Nephron progenitor cell (in vitro differentiated cells): ENCODE measurements around the gene ACOD1.
"Not testable (repeated sequence)": the region's sequence is repeated elsewhere in the genome, so short reads cannot be mapped to it uniquely, and the experiment has no call there.

Experiments used
- DNase-seq: peaks from one replicate; pipeline ENCODE4 v3.0.0; 2021
- H3K27ac Mint-ChIP-seq: 2 replicates; pipeline ENCODE4 v1.8.0; 2021; ENCODE audit warnings: mild to moderate bottlenecking, moderate library complexity, mixed read lengths
- H3K27me3 Mint-ChIP-seq: 2 replicates; pipeline ENCODE4 v1.8.0; 2021; ENCODE audit warnings: mild to moderate bottlenecking, low read depth, mixed read lengths; ENCODE audit not compliant: poor library complexity
- H3K36me3 Mint-ChIP-seq: 2 replicates; pipeline ENCODE4 v1.8.0; 2021; ENCODE audit warnings: low read depth, mixed read lengths
- H3K4me1 Mint-ChIP-seq: 2 replicates; pipeline ENCODE4 v1.8.0; 2021; ENCODE audit warnings: mixed read lengths
- H3K4me3 Mint-ChIP-seq: 2 replicates; pipeline ENCODE4 v1.8.0; 2021; ENCODE audit warnings: mild to moderate bottlenecking, moderate library complexity, mixed read lengths
- H3K9me3 Mint-ChIP-seq: 2 replicates; pipeline ENCODE4 v1.8.0; 2021; ENCODE audit warnings: mild to moderate bottlenecking, moderate library complexity, mixed read lengths
- TF ChIP-seq, protein P1 (sequence below): fragments of 200-600 bp; sonication (generic); IDR thresholded peaks from 2 replicates; pipeline ENCODE4 v1.5.0; 2021; ENCODE audit warnings: antibody characterized with exemption

ACOD1 gene

DNA sequence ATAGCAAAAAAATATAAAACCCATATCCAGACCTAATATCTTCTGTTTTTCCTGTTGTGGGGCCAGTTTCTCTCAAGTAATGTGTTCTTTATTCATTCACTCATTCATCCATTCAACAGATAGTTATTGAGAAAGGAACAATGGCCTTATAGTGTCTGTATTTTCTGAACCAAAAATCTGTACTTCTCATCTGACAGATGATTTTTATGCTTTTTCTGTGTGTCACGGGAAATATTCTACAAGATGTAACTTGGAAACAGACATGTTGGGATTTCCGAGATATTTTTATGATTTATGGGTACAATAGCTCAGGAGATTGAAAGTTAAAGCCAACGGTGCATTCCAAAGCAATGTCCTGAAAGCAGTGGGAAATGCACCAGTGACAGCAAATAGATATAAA lies 5.7 kb downstream of the ACOD1 start:
- TF ChIP-seq, protein P1, sequence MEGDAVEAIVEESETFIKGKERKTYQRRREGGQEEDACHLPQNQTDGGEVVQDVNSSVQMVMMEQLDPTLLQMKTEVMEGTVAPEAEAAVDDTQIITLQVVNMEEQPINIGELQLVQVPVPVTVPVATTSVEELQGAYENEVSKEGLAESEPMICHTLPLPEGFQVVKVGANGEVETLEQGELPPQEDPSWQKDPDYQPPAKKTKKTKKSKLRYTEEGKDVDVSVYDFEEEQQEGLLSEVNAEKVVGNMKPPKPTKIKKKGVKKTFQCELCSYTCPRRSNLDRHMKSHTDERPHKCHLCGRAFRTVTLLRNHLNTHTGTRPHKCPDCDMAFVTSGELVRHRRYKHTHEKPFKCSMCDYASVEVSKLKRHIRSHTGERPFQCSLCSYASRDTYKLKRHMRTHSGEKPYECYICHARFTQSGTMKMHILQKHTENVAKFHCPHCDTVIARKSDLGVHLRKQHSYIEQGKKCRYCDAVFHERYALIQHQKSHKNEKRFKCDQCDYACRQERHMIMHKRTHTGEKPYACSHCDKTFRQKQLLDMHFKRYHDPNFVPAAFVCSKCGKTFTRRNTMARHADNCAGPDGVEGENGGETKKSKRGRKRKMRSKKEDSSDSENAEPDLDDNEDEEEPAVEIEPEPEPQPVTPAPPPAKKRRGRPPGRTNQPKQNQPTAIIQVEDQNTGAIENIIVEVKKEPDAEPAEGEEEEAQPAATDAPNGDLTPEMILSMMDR = no peak

DNA sequence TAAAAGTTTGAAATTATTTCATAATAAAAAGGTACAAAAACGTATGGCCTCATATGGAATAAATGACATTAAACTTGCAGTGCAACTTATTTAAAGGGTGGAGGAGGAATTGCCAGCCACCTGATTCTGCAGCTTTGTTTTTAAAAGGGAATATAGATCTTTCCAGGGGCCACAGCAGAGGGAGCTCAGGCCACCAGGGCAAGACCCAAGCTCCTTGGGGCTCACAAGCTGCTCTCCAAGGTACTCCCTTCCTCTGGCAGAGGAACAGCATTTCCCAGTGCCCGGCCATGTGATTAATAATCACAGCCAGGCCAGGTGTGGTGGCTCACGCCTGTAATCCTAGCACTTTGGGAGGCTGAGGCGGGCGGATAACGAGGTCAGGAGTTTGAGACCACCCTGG lies 6.2 kb downstream of the ACOD1 start:
- DNase-seq = no peak
- peaks cover 22% of the 10 kb centered on the region for H3K27me3 Mint-ChIP-seq
- H3K36me3 Mint-ChIP-seq = no peaks in the 10 kb centered on the region
- H3K9me3 Mint-ChIP-seq = peaks cover 21% of the 10 kb centered on the region
- TF ChIP-seq, protein P1 = no peak
- no peak overlapping the region for H3K4me3 Mint-ChIP-seq
- H3K4me1 Mint-ChIP-seq = no peaks in the 10 kb centered on the region
- H3K27ac Mint-ChIP-seq = no peak overlapping the region

More for the DNA sequence above, 5.7 kb downstream of the ACOD1 start:
- H3K27ac Mint-ChIP-seq = no peak overlapping the region
- peaks cover 15% of the 10 kb centered on the region for H3K9me3 Mint-ChIP-seq
- no peaks in the 10 kb centered on the region for H3K36me3 Mint-ChIP-seq
- no peaks in the 10 kb centered on the region for H3K4me1 Mint-ChIP-seq
- DNase-seq = no peak
- H3K4me3 Mint-ChIP-seq = no peak overlapping the region
- peaks cover 22% of the 10 kb centered on the region for H3K27me3 Mint-ChIP-seq

- Mint-ChIP-seq H3K27me3 (peaks cover 20% of the 10 kb centered on the region), H3K9me3 (peaks cover 27% of the 10 kb centered on the region), H3K36me3 (peaks cover 2% of the 10 kb centered on the region), H3K27ac (no peak overlapping the region), H3K4me1 (no peaks in the 10 kb centered on the region), H3K4me3 (no peak overlapping the region)
- TF ChIP-seq, protein P1 = no peak
- DNase-seq = no peak
Observed at GRCh38 chr13:76955193-76955592, 6.9 kb downstream of the ACOD1 start.

- DNase-seq = no peak
- peaks cover 32% of the 10 kb centered on the region for H3K9me3 Mint-ChIP-seq
- H3K27me3 Mint-ChIP-seq = peaks cover 19% of the 10 kb centered on the region
- H3K27ac Mint-ChIP-seq = no peak overlapping the region
- TF ChIP-seq, protein P1 = no peak
- no peak overlapping the region for H3K4me3 Mint-ChIP-seq
- no peaks in the 10 kb centered on the region for H3K4me1 Mint-ChIP-seq
- peaks cover 7% of the 10 kb centered on the region for H3K36me3 Mint-ChIP-seq
Observed at GRCh38 chr13:76955661-76956060, 7.3 kb downstream of the ACOD1 start.

DNA sequence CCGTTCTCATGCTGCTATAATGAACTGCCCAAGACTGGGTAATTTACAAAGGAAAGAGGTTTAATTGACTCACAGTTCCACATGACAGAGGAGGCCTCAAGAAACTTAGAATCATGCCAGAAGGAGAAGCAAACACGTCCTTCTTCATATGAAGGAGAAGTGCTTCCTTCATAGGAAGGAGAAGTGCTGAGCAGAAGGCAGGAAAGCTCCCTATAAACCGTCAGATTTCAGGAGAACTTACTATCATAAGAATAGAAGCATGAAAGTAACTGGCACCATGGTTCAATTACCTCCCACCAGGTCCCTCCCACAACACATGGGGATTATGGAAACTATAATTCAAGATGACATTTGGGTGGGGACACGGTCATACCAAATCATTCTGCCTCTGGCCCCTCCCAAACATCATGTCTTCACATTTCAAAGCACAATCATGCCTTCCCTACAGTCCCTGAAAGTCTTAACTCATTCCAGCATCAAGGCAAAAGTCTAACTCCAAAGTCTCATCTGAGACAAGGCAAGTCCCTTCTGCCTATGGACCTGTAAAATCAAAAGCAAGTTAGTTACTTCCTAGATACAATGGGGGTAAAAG lies 10.6 kb downstream of the ACOD1 start:
- Mint-ChIP-seq H3K36me3 (peaks cover 7% of the 10 kb centered on the region), H3K4me1 (no peaks in the 10 kb centered on the region), H3K4me3 (no peak overlapping the region), H3K9me3 (peaks cover 44% of the 10 kb centered on the region), H3K27me3 (peaks cover 4% of the 10 kb centered on the region), H3K27ac (no peak overlapping the region)
- TF ChIP-seq, protein P1 = no peak
- no peak for DNase-seq

GRCh38 chr13:76959734-76960133 lies 11.4 kb downstream of the ACOD1 start:
- H3K4me3 Mint-ChIP-seq, H3K36me3 Mint-ChIP-seq, DNase-seq, H3K4me1 Mint-ChIP-seq, H3K27me3 Mint-ChIP-seq, H3K27ac Mint-ChIP-seq: not testable (repeated sequence)
- peaks cover 44% of the 10 kb centered on the region for H3K9me3 Mint-ChIP-seq
